ENCODE results near the gene UBE2V1. TPM values are rescaled to one million over a fixed set of nuclear protein-coding genes. Genes with fewer than 3 reads are reported as not detected.
A peak's percentile ranks its signal among the peaks of the same experiment; 100 is the strongest.

Gene UBE2V1
- total and polyA plus RNA-seq, 2 of the 13 experiments (the other 11 are each of a cell fraction or from before 2014, with no cell fraction given): 81.3 to 132 TPM

DNA sequence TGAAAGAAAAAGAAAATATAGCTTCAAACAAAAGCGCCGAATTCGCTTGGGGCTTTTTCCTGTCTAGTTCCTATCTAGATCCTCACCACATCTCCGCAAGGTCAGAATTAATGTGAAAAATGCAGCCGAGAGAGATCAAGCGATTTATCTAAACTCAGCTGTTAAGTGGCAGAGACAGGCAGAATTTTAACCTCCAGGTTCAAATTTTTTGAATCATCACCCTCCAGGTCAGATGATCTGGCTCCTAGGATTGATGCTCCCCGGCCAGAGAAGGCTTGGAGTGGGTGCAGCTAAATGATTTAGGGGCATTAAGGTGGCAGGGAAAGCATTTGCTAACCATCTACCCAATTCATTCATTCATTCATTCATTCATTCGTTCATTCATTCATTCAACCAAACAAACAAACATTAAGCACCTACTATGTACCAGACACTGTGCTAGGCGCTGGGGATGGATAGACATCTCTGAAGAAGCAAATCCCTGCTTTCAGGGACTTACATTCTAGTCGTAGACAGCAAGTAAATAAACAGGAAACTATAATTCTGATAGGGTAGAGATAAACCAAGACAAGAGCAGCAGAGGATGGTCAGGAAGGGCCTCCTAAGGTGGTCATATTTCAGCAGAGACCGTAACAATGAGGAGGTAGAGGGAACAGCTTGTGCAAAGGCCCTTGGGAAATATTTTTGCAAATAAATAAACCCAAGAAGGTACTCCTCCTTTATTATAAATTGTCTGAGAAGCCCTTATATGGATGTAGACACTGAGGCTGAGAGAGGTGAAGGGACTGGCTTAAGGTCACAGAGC is 672 bp upstream of the UBE2V1 start (continued):
- TF ChIP-seq, protein P1, sequence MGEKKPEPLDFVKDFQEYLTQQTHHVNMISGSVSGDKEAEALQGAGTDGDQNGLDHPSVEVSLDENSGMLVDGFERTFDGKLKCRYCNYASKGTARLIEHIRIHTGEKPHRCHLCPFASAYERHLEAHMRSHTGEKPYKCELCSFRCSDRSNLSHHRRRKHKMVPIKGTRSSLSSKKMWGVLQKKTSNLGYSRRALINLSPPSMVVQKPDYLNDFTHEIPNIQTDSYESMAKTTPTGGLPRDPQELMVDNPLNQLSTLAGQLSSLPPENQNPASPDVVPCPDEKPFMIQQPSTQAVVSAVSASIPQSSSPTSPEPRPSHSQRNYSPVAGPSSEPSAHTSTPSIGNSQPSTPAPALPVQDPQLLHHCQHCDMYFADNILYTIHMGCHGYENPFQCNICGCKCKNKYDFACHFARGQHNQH (CRISPR knock-in tag; IDR thresholded peaks at IDR 0.05): 0 out of 2 replicates have a peak, but pooled peaks have one; percentile 33
- TF ChIP-seq ZNF558 (CRISPR knock-in tag; IDR thresholded peaks at IDR 0.05; ENCODE audit: borderline replicate concordance) (no peak), RNF2 (conservative IDR thresholded peaks at IDR 0.05; ENCODE audit: low read depth) (no peak), MEIS1 (CRISPR knock-in tag; IDR thresholded peaks at IDR 0.05; ENCODE audit: borderline replicate concordance) (no peak; the same call in 1 of the 2 replicates), KAT8 (CRISPR knock-in tag; IDR thresholded peaks at IDR 0.05) (no peak), DNMT1 (CRISPR knock-in tag; IDR thresholded peaks at IDR 0.05) (no peak), CEBPG (CRISPR knock-in tag; IDR thresholded peaks at IDR 0.05) (no peak), ZNF615 (CRISPR knock-in tag; IDR thresholded peaks at IDR 0.05; ENCODE audit: borderline replicate concordance) (0 out of 2 replicates have a peak, but pooled peaks have one; percentile 56), PITX1 (CRISPR knock-in tag; IDR thresholded peaks at IDR 0.05) (no peak), HNRNPL (IDR thresholded peaks at IDR 0.05; ENCODE audit: low read depth, low read length) (no peak), RBFOX2 (IDR thresholded peaks at IDR 0.05; ENCODE audit: low read depth, low read length) (no peak), IKZF1 (IDR thresholded peaks at IDR 0.05) (no peak)
- TF ChIP-seq, protein P2, sequence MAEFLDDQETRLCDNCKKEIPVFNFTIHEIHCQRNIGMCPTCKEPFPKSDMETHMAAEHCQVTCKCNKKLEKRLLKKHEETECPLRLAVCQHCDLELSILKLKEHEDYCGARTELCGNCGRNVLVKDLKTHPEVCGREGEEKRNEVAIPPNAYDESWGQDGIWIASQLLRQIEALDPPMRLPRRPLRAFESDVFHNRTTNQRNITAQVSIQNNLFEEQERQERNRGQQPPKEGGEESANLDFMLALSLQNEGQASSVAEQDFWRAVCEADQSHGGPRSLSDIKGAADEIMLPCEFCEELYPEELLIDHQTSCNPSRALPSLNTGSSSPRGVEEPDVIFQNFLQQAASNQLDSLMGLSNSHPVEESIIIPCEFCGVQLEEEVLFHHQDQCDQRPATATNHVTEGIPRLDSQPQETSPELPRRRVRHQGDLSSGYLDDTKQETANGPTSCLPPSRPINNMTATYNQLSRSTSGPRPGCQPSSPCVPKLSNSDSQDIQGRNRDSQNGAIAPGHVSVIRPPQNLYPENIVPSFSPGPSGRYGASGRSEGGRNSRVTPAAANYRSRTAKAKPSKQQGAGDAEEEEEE (CRISPR knock-in tag; IDR thresholded peaks at IDR 0.05; ENCODE audit: borderline replicate concordance): peak; percentile 58; the same call in 1 of the 2 replicates
- TF ChIP-seq, protein P3, sequence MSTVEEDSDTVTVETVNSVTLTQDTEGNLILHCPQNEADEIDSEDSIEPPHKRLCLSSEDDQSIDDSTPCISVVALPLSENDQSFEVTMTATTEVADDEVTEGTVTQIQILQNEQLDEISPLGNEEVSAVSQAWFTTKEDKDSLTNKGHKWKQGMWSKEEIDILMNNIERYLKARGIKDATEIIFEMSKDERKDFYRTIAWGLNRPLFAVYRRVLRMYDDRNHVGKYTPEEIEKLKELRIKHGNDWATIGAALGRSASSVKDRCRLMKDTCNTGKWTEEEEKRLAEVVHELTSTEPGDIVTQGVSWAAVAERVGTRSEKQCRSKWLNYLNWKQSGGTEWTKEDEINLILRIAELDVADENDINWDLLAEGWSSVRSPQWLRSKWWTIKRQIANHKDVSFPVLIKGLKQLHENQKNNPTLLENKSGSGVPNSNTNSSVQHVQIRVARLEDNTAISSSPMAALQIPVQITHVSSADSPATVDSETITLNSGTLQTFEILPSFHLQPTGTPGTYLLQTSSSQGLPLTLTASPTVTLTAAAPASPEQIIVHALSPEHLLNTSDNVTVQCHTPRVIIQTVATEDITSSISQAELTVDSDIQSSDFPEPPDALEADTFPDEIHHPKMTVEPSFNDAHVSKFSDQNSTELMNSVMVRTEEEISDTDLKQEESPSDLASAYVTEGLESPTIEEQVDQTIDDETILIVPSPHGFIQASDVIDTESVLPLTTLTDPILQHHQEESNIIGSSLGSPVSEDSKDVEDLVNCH (CRISPR knock-in tag; IDR thresholded peaks at IDR 0.05): no peak
- TF ChIP-seq, protein P4, sequence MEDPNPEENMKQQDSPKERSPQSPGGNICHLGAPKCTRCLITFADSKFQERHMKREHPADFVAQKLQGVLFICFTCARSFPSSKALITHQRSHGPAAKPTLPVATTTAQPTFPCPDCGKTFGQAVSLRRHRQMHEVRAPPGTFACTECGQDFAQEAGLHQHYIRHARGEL (CRISPR knock-in tag; IDR thresholded peaks at IDR 0.05): no peak
- TF ChIP-seq, protein P5, sequence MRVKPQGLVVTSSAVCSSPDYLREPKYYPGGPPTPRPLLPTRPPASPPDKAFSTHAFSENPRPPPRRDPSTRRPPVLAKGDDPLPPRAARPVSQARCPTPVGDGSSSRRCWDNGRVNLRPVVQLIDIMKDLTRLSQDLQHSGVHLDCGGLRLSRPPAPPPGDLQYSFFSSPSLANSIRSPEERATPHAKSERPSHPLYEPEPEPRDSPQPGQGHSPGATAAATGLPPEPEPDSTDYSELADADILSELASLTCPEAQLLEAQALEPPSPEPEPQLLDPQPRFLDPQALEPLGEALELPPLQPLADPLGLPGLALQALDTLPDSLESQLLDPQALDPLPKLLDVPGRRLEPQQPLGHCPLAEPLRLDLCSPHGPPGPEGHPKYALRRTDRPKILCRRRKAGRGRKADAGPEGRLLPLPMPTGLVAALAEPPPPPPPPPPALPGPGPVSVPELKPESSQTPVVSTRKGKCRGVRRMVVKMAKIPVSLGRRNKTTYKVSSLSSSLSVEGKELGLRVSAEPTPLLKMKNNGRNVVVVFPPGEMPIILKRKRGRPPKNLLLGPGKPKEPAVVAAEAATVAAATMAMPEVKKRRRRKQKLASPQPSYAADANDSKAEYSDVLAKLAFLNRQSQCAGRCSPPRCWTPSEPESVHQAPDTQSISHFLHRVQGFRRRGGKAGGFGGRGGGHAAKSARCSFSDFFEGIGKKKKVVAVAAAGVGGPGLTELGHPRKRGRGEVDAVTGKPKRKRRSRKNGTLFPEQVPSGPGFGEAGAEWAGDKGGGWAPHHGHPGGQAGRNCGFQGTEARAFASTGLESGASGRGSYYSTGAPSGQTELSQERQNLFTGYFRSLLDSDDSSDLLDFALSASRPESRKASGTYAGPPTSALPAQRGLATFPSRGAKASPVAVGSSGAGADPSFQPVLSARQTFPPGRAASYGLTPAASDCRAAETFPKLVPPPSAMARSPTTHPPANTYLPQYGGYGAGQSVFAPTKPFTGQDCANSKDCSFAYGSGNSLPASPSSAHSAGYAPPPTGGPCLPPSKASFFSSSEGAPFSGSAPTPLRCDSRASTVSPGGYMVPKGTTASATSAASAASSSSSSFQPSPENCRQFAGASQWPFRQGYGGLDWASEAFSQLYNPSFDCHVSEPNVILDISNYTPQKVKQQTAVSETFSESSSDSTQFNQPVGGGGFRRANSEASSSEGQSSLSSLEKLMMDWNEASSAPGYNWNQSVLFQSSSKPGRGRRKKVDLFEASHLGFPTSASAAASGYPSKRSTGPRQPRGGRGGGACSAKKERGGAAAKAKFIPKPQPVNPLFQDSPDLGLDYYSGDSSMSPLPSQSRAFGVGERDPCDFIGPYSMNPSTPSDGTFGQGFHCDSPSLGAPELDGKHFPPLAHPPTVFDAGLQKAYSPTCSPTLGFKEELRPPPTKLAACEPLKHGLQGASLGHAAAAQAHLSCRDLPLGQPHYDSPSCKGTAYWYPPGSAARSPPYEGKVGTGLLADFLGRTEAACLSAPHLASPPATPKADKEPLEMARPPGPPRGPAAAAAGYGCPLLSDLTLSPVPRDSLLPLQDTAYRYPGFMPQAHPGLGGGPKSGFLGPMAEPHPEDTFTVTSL (CRISPR knock-in tag; IDR thresholded peaks at IDR 0.05; ENCODE audit: borderline replicate concordance): no peak
- TF ChIP-seq, protein P6, sequence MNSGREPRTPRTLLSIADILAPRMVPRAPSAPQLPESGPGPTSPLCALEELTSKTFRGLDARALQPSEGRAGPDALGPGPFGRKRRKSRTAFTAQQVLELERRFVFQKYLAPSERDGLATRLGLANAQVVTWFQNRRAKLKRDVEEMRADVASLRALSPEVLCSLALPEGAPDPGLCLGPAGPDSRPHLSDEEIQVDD (CRISPR knock-in tag; IDR thresholded peaks at IDR 0.05; ENCODE audit: borderline replicate concordance): no peak
